ENCODE measurements around the gene MUC4.
"Not testable (repeated sequence)": the region's sequence is repeated elsewhere in the genome, so short reads cannot be mapped to it uniquely, and the experiment has no call there.

Gene MUC4

GRCh38 chr3:195736866-195737490 is 74.8 kb downstream of the MUC4 start:
- DNase-seq, result no peak

DNA sequence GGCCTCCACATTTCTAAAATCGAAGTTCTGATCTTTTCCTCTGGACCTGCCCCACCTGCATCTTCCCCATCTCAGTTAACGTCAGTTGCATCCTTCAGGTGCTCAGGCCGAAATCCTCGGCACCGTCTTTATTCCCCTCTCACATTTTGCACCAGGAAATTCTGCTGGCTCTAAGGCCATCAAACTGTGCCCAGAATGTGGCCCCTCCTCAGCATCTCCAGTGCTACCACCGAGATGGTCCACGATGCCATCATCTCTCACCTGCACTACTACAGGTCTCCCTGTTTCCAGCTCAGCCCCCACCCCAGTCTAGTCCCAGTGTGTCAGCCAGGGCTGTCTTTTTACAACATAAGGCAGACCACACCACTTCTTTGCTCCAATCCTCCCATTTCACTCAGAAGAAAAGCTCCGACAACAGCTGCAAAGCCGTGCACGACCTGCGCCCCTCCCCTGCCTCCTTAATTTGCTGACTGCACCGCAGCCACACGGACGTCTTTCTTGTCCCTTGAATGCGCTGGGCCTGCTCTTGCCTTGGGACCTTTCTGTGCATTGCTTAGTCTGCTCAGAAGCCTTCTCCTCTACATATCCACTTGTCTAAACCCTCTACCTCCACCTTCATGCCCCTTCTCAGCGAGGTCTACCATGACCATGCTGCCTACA is 76.6 kb downstream of the MUC4 start:
- no peak for DNase-seq

DNA sequence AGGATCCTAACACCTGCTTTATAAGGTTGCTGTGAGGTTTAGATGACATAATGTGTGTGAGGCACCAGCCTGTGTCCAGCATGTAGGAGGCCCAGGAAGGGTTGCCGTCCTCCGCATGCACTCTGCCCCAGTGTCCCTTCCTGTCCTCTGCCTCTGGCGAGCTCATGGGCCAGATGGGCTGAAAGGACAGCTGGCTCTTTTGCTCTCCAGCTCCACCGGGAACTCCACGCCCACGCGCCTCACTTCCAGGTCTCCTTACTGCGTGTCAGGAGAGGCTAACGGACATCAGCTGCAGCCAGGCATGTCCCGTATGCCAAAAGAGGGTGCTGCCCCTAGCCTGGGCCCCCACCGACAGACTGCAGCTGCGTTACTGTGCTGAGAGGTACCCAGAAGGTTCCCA is 78.8 kb downstream of the MUC4 start:
- no peak for DNase-seq

GRCh38 chr3:195731356-195731905 is 80.3 kb downstream of the MUC4 start:
- DNase-seq, result no peak

GRCh38 chr3:195729476-195730251 is 82.1 kb downstream of the MUC4 start:
- no peak for DNase-seq

DNA sequence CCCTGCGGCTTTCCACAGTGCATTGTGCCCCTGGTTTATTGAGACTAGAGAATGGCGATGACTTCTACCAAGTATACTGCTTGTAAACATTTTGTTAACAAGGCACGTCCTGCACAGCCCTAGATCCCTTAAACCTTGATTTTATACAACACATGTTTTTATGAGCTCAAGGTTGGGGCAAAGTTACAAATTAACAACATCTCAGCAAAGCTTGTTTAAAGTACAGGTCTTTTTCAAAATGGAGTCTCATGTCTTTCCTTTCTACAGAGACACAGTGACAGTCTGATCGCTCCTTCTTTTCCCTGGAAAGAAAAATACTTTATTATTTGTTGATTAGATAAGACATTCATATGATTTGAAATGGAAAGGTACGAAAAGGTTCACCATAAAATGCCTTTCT is 82.9 kb downstream of the MUC4 start:
- not testable (repeated sequence) for DNase-seq

- no peak for DNase-seq
Observed at GRCh38 chr3:195727606-195728195, 84.0 kb downstream of the MUC4 start.

DNA sequence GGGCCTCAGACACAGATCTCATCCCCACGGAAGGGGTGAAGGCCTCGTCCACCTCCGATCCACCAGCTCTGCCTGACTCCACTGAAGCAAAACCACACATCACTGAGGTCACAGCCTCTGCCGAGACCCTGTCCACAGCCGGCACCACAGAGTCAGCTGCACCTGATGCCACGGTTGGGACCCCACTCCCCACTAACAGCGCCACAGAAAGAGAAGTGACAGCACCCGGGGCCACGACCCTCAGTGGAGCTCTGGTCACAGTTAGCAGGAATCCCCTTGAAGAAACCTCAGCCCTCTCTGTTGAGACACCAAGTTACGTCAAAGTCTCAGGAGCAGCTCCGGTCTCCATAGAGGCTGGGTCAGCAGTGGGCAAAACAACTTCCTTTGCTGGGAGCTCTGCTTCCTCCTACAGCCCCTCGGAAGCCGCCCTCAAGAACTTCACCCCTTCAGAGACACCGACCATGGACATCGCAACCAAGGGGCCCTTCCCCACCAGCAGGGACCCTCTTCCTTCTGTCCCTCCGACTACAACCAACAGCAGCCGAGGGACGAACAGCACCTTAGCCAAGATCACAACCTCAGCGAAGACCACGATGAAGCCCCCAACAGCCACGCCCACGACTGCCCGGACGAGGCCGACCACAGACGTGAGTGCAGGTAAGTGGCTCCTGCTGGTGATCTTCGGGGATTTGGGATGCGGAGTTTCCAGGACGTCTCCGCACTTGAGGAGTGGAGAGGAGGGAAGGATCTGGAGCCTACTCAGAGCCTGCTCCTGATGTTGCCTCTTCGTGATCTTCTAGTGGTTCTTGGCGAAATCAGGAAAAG is 85.6 kb downstream of the MUC4 start:
- not testable (repeated sequence) for DNase-seq

- DNase-seq, result not testable (repeated sequence)
Observed at GRCh38 chr3:195724363-195724762, 87.4 kb downstream of the MUC4 start.

GRCh38 chr3:195722996-195723345 is 88.8 kb downstream of the MUC4 start:
- DNase-seq, result not testable (repeated sequence)

GRCh38 chr3:195722139-195722995 is 89.4 kb downstream of the MUC4 start:
- not testable (repeated sequence) for DNase-seq

- DNase-seq, result not testable (repeated sequence)
Observed at GRCh38 chr3:195720831-195721506, 90.8 kb downstream of the MUC4 start, which contains the start of gene MUC20. Gene MUC20 (plus strand): TSS chr3:195720978. CDS start chr3:195721008, 30 bp downstream.

DNA sequence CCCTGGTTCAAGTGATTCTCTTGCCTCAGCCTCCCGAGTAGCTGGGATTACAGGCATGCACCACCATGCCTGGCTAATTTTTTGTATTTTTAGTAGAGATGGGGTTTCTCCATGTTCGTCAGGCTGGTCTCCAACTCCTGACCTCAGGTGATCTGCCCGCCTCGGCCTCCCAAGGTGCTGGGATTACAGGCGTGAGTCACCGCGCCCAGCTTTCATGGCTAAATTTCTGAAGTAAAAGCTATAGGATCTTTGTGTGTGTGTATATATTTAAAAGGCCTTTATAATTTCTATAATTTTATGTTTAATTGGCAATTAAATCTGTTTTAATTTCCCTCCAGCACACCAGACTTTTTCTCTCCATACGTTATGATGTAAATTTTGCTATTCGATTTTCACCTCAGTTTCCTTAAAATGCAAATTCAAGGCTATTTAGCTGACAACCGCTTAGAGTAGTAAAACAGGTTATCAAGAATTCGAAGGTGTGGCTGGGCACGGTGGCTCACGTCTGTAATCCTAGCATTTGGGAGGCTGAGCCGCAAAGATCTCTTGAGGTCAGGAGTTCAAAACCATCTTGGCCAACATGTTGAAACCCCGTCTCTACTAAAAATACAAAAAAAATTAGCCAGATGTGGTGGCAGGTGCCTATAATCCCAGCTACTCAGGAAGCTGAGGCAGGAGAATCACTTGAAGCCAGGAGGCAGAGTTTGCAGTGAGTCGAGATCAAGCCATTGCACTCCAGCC is 92.0 kb downstream of the MUC4 start:
- DNase-seq, result not testable (repeated sequence)

- DNase-seq, result no peak
Observed at GRCh38 chr3:195718477-195718984, 93.2 kb downstream of the MUC4 start.

- no peak for DNase-seq
Observed at GRCh38 chr3:195717852-195718476, 93.8 kb downstream of the MUC4 start.

- DNase-seq, result no peak
Observed at GRCh38 chr3:195717416-195717815, 94.3 kb downstream of the MUC4 start.

- DNase-seq, result no peak
Observed at GRCh38 chr3:195715583-195716266, 96.0 kb downstream of the MUC4 start.

- no peak for DNase-seq
Observed at GRCh38 chr3:195715134-195715533, 96.6 kb downstream of the MUC4 start.
